HepG2 (cell line): Measurements from ENCODE around the gene TMEM235. TPM values are rescaled to one million over a fixed set of nuclear protein-coding genes. Genes with fewer than 3 reads are reported as not detected.

Experiments used
- CBFB ChIP-seq: sonication (generic); formaldehyde crosslinking; IDR thresholded peaks from 2 replicates; pipeline ENCODE4 v1.4.0; 2020; ENCODE audit warnings: missing genetic modification reagents
- GMEB1 ChIP-seq: sonication (generic); formaldehyde crosslinking; IDR thresholded peaks from 2 replicates; pipeline ENCODE4 v1.5.1; 2020; ENCODE audit warnings: missing genetic modification reagents, mild to moderate bottlenecking, borderline replicate concordance
- HOXA5 ChIP-seq: sonication (generic); formaldehyde crosslinking; IDR thresholded peaks from 2 replicates; pipeline ENCODE4 v1.4.0; 2020; ENCODE audit warnings: missing genetic modification reagents
- KLF9 ChIP-seq: IDR thresholded peaks from 2 replicates; pipeline ENCODE4 v1.6.1; 2016; ENCODE audit warnings: low read depth
- NFYC ChIP-seq: IDR thresholded peaks from 2 replicates; pipeline ENCODE4 v1.6.1; 2016; ENCODE audit warnings: missing genetic modification reagents, missing compliant biosample characterization
- SMAD1 ChIP-seq: sonication (generic); formaldehyde crosslinking; IDR thresholded peaks from 2 replicates; pipeline ENCODE4 v1.4.0; 2020; ENCODE audit warnings: missing genetic modification reagents, low read depth, mild to moderate bottlenecking, borderline replicate concordance
- SYNCRIP ChIP-seq: fragments of 200-400 bp; formaldehyde crosslinking; IDR thresholded peaks from 2 replicates; pipeline ENCODE4 v1.6.1; 2018; ENCODE audit warnings: mild to moderate bottlenecking, low read depth, low read length; ENCODE audit not compliant: insufficient read depth
- ZKSCAN1 ChIP-seq: fragments of 150-350 bp; IDR thresholded peaks from 2 replicates; pipeline ENCODE4 v1.6.1; 2014; ENCODE audit warnings: low read length
- ZNF570 ChIP-seq: sonication (generic); formaldehyde crosslinking; IDR thresholded peaks from 2 replicates; pipeline ENCODE4 v1.4.0; 2020; ENCODE audit warnings: mild to moderate bottlenecking, missing genetic modification reagents, borderline replicate concordance
- ZNF597 ChIP-seq: sonication (generic); formaldehyde crosslinking; IDR thresholded peaks from 2 replicates; pipeline ENCODE4 v1.5.0; 2020; ENCODE audit warnings: missing genetic modification reagents
- ZNF609 ChIP-seq: sonication (generic); formaldehyde crosslinking; IDR thresholded peaks from 2 replicates; pipeline ENCODE4 v1.4.0; 2020; ENCODE audit warnings: mild to moderate bottlenecking, missing genetic modification reagents, borderline replicate concordance
- polyA plus RNA-seq, 8 experiments: library from polyadenylated mRNA; depleted of rRNA in 3 of 8; stranded (reverse) in 7 of 8; unstranded in 1 of 8; fragments of >200 nt; fragmentation: Illumina TruSeq in 4 of 8; extraction: Trizol in 4 of 8; gene quantifications; 2 replicates each; pipeline versions ENCODE4 v1.2.1 to v1.2.3, GENCODE V29; 2011 to 2016; ENCODE audit warnings: low read depth in 4 of 8, missing spikeins in 1 of 8, mixed read lengths in 1 of 8; ENCODE audit not compliant: insufficient read depth in 1 of 8
- total RNA-seq, 5 experiments: library from RNA; depleted of rRNA; stranded (reverse); fragments of >200 nt; fragmentation: Illumina TruSeq; extraction: Trizol; gene quantifications; 2 replicates each; pipeline ENCODE4 v1.2.3, GENCODE V29; 2016; ENCODE audit warnings: low read depth in 1 of 5
- TF ChIP-seq, protein P1 (sequence below): sonication (generic); formaldehyde crosslinking; IDR thresholded peaks from 2 replicates; pipeline ENCODE4 v1.8.0; 2022; ENCODE audit warnings: low read depth, missing genetic modification reagents
- TF ChIP-seq, protein P2 (sequence below): sonication (generic); formaldehyde crosslinking; conservative IDR thresholded peaks from 2 replicates; pipeline ENCODE4 v1.8.1; 2023; ENCODE audit warnings: missing genetic modification reagents
- TF ChIP-seq, protein P3 (sequence below): sonication (generic); formaldehyde crosslinking; conservative IDR thresholded peaks from 2 replicates; pipeline ENCODE4 v1.4.0; 2020; ENCODE audit warnings: missing genetic modification reagents
- TF ChIP-seq, protein P4 (sequence below): conservative IDR thresholded peaks from 2 replicates; pipeline ENCODE4 v1.6.1; 2018; ENCODE audit warnings: missing genetic modification reagents

Gene TMEM235
- total and polyA plus RNA-seq, 2 of the 13 experiments (the other 11 are each of a cell fraction or from before 2014, with no cell fraction given) = not detected

DNA sequence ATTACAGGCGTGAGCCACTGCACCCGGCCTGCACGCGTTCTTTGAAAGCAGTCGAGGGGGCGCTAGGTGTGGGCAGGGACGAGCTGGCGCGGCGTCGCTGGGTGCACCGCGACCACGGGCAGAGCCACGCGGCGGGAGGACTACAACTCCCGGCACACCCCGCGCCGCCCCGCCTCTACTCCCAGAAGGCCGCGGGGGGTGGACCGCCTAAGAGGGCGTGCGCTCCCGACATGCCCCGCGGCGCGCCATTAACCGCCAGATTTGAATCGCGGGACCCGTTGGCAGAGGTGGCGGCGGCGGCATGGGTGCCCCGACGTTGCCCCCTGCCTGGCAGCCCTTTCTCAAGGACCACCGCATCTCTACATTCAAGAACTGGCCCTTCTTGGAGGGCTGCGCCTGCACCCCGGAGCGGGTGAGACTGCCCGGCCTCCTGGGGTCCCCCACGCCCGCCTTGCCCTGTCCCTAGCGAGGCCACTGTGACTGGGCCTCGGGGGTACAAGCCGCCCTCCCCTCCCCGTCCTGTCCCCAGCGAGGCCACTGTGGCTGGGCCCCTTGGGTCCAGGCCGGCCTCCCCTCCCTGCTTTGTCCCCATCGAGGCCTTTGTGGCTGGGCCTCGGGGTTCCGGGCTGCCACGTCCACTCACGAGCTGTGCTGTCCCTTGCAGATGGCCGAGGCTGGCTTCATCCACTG is 17.3 kb upstream of the TMEM235 start, which contains the start of gene BIRC5 (continued):
- TF ChIP-seq NFYC = peak; percentile 60; the same call in 1 of the 2 replicates
- TF ChIP-seq, protein P1, sequence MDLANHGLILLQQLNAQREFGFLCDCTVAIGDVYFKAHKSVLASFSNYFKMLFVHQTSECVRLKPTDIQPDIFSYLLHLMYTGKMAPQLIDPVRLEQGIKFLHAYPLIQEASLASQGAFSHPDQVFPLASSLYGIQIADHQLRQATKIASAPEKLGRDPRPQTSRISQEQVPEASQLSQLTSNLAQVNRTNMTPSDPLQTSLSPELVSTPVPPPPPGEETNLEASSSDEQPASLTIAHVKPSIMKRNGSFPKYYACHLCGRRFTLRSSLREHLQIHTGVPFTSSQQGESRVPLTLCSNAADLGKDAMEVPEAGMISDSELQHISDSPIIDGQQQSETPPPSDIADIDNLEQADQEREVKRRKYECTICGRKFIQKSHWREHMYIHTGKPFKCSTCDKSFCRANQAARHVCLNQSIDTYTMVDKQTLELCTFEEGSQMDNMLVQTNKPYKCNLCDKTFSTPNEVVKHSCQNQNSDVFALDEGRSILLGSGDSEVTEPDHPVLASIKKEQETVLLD (CRISPR knock-in tag) = peak; percentile 84; the same call in 1 of the 2 replicates
- TF ChIP-seq SYNCRIP = no peak
- TF ChIP-seq ZKSCAN1 = no peak
- TF ChIP-seq HOXA5 (CRISPR knock-in tag) = peak; percentile 61; the same call in 1 of the 2 replicates
- TF ChIP-seq, protein P2, sequence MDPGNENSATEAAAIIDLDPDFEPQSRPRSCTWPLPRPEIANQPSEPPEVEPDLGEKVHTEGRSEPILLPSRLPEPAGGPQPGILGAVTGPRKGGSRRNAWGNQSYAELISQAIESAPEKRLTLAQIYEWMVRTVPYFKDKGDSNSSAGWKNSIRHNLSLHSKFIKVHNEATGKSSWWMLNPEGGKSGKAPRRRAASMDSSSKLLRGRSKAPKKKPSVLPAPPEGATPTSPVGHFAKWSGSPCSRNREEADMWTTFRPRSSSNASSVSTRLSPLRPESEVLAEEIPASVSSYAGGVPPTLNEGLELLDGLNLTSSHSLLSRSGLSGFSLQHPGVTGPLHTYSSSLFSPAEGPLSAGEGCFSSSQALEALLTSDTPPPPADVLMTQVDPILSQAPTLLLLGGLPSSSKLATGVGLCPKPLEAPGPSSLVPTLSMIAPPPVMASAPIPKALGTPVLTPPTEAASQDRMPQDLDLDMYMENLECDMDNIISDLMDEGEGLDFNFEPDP (CRISPR knock-in tag) = no peak
- TF ChIP-seq, protein P3, sequence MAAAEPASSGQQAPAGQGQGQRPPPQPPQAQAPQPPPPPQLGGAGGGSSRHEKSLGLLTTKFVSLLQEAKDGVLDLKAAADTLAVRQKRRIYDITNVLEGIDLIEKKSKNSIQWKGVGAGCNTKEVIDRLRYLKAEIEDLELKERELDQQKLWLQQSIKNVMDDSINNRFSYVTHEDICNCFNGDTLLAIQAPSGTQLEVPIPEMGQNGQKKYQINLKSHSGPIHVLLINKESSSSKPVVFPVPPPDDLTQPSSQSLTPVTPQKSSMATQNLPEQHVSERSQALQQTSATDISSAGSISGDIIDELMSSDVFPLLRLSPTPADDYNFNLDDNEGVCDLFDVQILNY (CRISPR knock-in tag) = peak; percentile 100
- peak; percentile 57; the same call in 1 of the 2 replicates for TF ChIP-seq ZNF609
- TF ChIP-seq ZNF597 (CRISPR knock-in tag) = no peak
- TF ChIP-seq CBFB (CRISPR knock-in tag) = peak; percentile 71; the same call in 1 of the 2 replicates
- TF ChIP-seq, protein P4, sequence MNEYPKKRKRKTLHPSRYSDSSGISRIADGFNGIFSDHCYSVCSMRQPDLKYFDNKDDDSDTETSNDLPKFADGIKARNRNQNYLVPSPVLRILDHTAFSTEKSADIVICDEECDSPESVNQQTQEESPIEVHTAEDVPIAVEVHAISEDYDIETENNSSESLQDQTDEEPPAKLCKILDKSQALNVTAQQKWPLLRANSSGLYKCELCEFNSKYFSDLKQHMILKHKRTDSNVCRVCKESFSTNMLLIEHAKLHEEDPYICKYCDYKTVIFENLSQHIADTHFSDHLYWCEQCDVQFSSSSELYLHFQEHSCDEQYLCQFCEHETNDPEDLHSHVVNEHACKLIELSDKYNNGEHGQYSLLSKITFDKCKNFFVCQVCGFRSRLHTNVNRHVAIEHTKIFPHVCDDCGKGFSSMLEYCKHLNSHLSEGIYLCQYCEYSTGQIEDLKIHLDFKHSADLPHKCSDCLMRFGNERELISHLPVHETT = peak; percentile 61; the same call in 1 of the 2 replicates
- TF ChIP-seq ZNF570 (CRISPR knock-in tag) = peak; percentile 47; the same call in 1 of the 2 replicates
- TF ChIP-seq KLF9 = no peak
- peak; percentile 97 for TF ChIP-seq GMEB1
- peak; percentile 44; the same call in 1 of the 2 replicates for TF ChIP-seq SMAD1 (CRISPR knock-in tag)
